Keratinocyte (primary cell): ENCODE measurements around the gene TFR2. TPM values are rescaled to one million over a fixed set of nuclear protein-coding genes. Genes with fewer than 3 reads are reported as not detected.
"Not testable (repeated sequence)": the region's sequence is repeated elsewhere in the genome, so short reads cannot be mapped to it uniquely, and the experiment has no call there.

Source experiments
- DNase-seq: peaks from one replicate; pipeline ENCODE4 v3.0.0-alpha.2; 2011; ENCODE audit warnings: low read depth, missing footprints, low spot score
- FAIRE-seq: peaks from 2 replicates; lab custom pipeline; 2011; peaks lifted over from hg19 to GRCh38; lab: Jason Lieb, UNC
- H2AFZ ChIP-seq: 2 replicates; pipeline ENCODE4 v1.6.0; 2012; ENCODE audit warnings: low read length, control low read depth, inconsistent platforms; ENCODE audit not compliant: control insufficient read depth
- H3K27ac ChIP-seq: 2 replicates; pipeline ENCODE4 v1.5.1; 2011; ENCODE audit warnings: low read length; ENCODE audit not compliant: control insufficient read depth, insufficient read depth
- H3K27me3 ChIP-seq: 3 replicates; pipeline ENCODE4 v1.6.0; 2011; ENCODE audit warnings: low read length; ENCODE audit not compliant: control insufficient read depth, insufficient read depth; ENCODE audit errors: extremely low read depth
- H3K36me3 ChIP-seq, 2 experiments: 2 replicates in 1 of 2; 3 replicates in 1 of 2; pipeline ENCODE4 v1.5.1; 2011; ENCODE audit warnings: low read length in 2 of 2, mild to moderate bottlenecking in 1 of 2; ENCODE audit not compliant: control insufficient read depth in 2 of 2, insufficient read depth in 2 of 2; ENCODE audit errors: extremely low read depth in 1 of 2
- H3K4me1 ChIP-seq: 3 replicates; pipeline ENCODE4 v1.5.1; 2011; ENCODE audit warnings: low read length; ENCODE audit not compliant: control insufficient read depth, insufficient read depth; ENCODE audit errors: extremely low read depth
- H3K4me2 ChIP-seq: 3 replicates; pipeline ENCODE4 v1.6.0; 2011; ENCODE audit warnings: low read depth, low read length; ENCODE audit not compliant: control insufficient read depth, insufficient read depth; ENCODE audit errors: extremely low read depth
- H3K4me3 ChIP-seq, 3 experiments: fragments of 200-600 bp in 1 of 3; sonication (generic) in 1 of 3; 2 replicates in 2 of 3; 3 replicates in 1 of 3; pipeline ENCODE4 v1.5.1; 2011 to 2016; ENCODE audit warnings: low read length in 3 of 3, mild to moderate bottlenecking in 3 of 3, control low read depth in 2 of 3, inconsistent platforms in 1 of 3, low read depth in 1 of 3, mixed read lengths in 1 of 3, mixed run types in 1 of 3, moderate library complexity in 1 of 3; ENCODE audit not compliant: control insufficient read depth in 2 of 3, insufficient read depth in 2 of 3; ENCODE audit errors: extremely low read depth in 1 of 3
- H3K79me2 ChIP-seq: 2 replicates; pipeline ENCODE4 v1.6.0; 2012; ENCODE audit warnings: low read length; ENCODE audit not compliant: control insufficient read depth, insufficient read depth
- H3K9ac ChIP-seq: 3 replicates; pipeline ENCODE4 v1.6.0; 2011; ENCODE audit warnings: low read length; ENCODE audit not compliant: control insufficient read depth, insufficient read depth; ENCODE audit errors: extremely low read depth
- H3K9me1 ChIP-seq: 3 replicates; pipeline ENCODE4 v1.6.0; 2011; ENCODE audit warnings: low read length; ENCODE audit not compliant: control insufficient read depth, insufficient read depth; ENCODE audit errors: extremely low read depth
- H3K9me3 ChIP-seq: 2 replicates; pipeline ENCODE4 v1.5.1; 2012; ENCODE audit warnings: low read depth, low read length; ENCODE audit not compliant: control insufficient read depth
- H4K20me1 ChIP-seq: 3 replicates; pipeline ENCODE4 v1.6.0; 2011; ENCODE audit warnings: low read length; ENCODE audit not compliant: control insufficient read depth, insufficient read depth; ENCODE audit errors: extremely low read depth
- EZH2 ChIP-seq: IDR thresholded peaks from one replicate; pipeline ENCODE4 v1.6.1; 2012; ENCODE audit warnings: inconsistent platforms, mild to moderate bottlenecking, low read length, moderate library complexity
- dilution Hi-C: fragments of 300-500 bp; cut with MboI; formaldehyde crosslinking; loops from one replicate; pipeline ENCODE4 v1.7.0; 2020; ENCODE audit warnings: low sequenced_read_pairs; ENCODE audit not compliant: extremely low pct_ligation_motif_present
- polyA plus RNA-seq, 5 experiments: library from polyadenylated mRNA; depleted of rRNA in 3 of 5; stranded (reverse) in 3 of 5; stranded (forward) in 1 of 5; unstranded in 1 of 5; fragments of >200 nt; gene quantifications; 1 replicate in 1 of 5; 2 replicates in 3 of 5; 3 replicates in 1 of 5; pipeline versions ENCODE4 v1.2.1 to v1.2.3, GENCODE V29; 2011 to 2012; ENCODE audit warnings: missing spikeins in 2 of 5, low read depth in 1 of 5, low replicate concordance in 1 of 5
- TF ChIP-seq, protein P1 (sequence below), 3 experiments: IDR thresholded peaks in 1 of 3; conservative IDR thresholded peaks in 1 of 3; optimal IDR thresholded peaks in 1 of 3; 2 replicates in 2 of 3; 3 replicates in 1 of 3; pipeline versions ENCODE3 to v1.5.1; 2011; ENCODE audit warnings: low read length in 3 of 3, mild to moderate bottlenecking in 3 of 3, moderate library complexity in 2 of 3, control low read depth in 1 of 3, inconsistent platforms in 1 of 3; ENCODE audit not compliant: insufficient read depth in 2 of 3; ENCODE audit errors: extremely low read depth in 1 of 3

The TFR2 gene
- polyA plus RNA-seq, 1 donor (not counting 4 experiments of a cell fraction or from before 2014, with no cell fraction given), result 0.12 TPM

- H3K4me1 ChIP-seq, result no peaks in the 10 kb centered on the region
- no peaks in the 10 kb centered on the region for H3K36me3 ChIP-seq
- TF ChIP-seq, protein P1, sequence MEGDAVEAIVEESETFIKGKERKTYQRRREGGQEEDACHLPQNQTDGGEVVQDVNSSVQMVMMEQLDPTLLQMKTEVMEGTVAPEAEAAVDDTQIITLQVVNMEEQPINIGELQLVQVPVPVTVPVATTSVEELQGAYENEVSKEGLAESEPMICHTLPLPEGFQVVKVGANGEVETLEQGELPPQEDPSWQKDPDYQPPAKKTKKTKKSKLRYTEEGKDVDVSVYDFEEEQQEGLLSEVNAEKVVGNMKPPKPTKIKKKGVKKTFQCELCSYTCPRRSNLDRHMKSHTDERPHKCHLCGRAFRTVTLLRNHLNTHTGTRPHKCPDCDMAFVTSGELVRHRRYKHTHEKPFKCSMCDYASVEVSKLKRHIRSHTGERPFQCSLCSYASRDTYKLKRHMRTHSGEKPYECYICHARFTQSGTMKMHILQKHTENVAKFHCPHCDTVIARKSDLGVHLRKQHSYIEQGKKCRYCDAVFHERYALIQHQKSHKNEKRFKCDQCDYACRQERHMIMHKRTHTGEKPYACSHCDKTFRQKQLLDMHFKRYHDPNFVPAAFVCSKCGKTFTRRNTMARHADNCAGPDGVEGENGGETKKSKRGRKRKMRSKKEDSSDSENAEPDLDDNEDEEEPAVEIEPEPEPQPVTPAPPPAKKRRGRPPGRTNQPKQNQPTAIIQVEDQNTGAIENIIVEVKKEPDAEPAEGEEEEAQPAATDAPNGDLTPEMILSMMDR (optimal IDR thresholded peaks at IDR 0.05 in 1 of 3, IDR thresholded peaks at IDR 0.05 in 1 of 3, conservative IDR thresholded peaks at IDR 0.05 in 1 of 3; ENCODE audit: extremely low read depth in 1 of 3, insufficient read depth in 2 of 3, low read length in 3 of 3), result no peak
- TF ChIP-seq EZH2, result no peak
- H2AFZ ChIP-seq, result no peak overlapping the region
- dilution Hi-C loops, result no loop called here
- H3K27ac ChIP-seq, result no peak overlapping the region
- H3K27me3 ChIP-seq, result no peaks in the 10 kb centered on the region
- FAIRE-seq (no peak), DNase-seq (no peak)
- no peak overlapping the region for H3K4me3 ChIP-seq
- no peak overlapping the region for H3K4me2 ChIP-seq
- H4K20me1 ChIP-seq, result no peaks in the 10 kb centered on the region
- H3K9me1 ChIP-seq, result no peaks in the 10 kb centered on the region
- H3K9ac ChIP-seq, result no peak overlapping the region
- peaks cover 12% of the 10 kb centered on the region for H3K79me2 ChIP-seq
- no peaks in the 10 kb centered on the region for H3K9me3 ChIP-seq
Measured at GRCh38 chr7:100670074-100670473, 28.7 kb upstream of the TFR2 start.

- H3K9me3 ChIP-seq, H3K9me1 ChIP-seq, DNase-seq, dilution Hi-C loops, H3K9ac ChIP-seq, H3K27me3 ChIP-seq, FAIRE-seq, H4K20me1 ChIP-seq, H3K79me2 ChIP-seq, H3K4me3 ChIP-seq, H3K36me3 ChIP-seq, H3K27ac ChIP-seq, H3K4me2 ChIP-seq, H2AFZ ChIP-seq, H3K4me1 ChIP-seq: not testable (repeated sequence)
Measured at GRCh38 chr7:100669106-100669505, 27.8 kb upstream of the TFR2 start.

- H4K20me1 ChIP-seq, result no peaks in the 10 kb centered on the region
- H3K4me3 ChIP-seq, result no peak overlapping the region
- H3K27me3 ChIP-seq, result no peaks in the 10 kb centered on the region
- no peaks in the 10 kb centered on the region for H3K9me3 ChIP-seq
- dilution Hi-C loops, result no loop called here
- H3K9ac ChIP-seq, result no peak overlapping the region
- H3K27ac ChIP-seq, result no peak overlapping the region
- no peak overlapping the region for H3K4me2 ChIP-seq
- H2AFZ ChIP-seq, result no peak overlapping the region
- no peaks in the 10 kb centered on the region for H3K4me1 ChIP-seq
- DNase-seq (no peak), FAIRE-seq (no peak)
- no peaks in the 10 kb centered on the region for H3K36me3 ChIP-seq
- H3K79me2 ChIP-seq, result no peaks in the 10 kb centered on the region
- no peaks in the 10 kb centered on the region for H3K9me1 ChIP-seq
- TF ChIP-seq, protein P1 (optimal IDR thresholded peaks at IDR 0.05 in 1 of 3, IDR thresholded peaks at IDR 0.05 in 1 of 3, conservative IDR thresholded peaks at IDR 0.05 in 1 of 3; ENCODE audit: extremely low read depth in 1 of 3, insufficient read depth in 2 of 3, low read length in 3 of 3), result no peak
- TF ChIP-seq EZH2, result no peak
Measured at GRCh38 chr7:100668069-100668449, 26.7 kb upstream of the TFR2 start.
